K562 (cell line): ENCODE measurements around the gene SLC16A9. TPM values are rescaled to one million over a fixed set of nuclear protein-coding genes. Genes with fewer than 3 reads are reported as not detected.
"Not testable (repeated sequence)": the region's sequence is repeated elsewhere in the genome, so short reads cannot be mapped to it uniquely, and the experiment has no call there.

Source experiments
- ATAC-seq: fragments of 200-7000 bp; cut with Tn5 transposase; 3 replicates; pipeline ENCODE4 v1.9.1; 2020; ENCODE audit warnings: moderate library complexity
- BruUV-seq: library from RNA; stranded (reverse); fragments of 400-500 nt; replicated peaks from 2 replicates; lab custom pipeline; 2021; lab: Mats Ljungman, UMichigan
- CTCF ChIA-PET: fragments of 300-600 bp; formaldehyde crosslinking; extraction: SDS; loops from one replicate; lab custom pipeline; 2021; ENCODE audit warnings: low intra/inter-chr PET ratio; lab: Yijun Ruan, JAX
- POLR2A ChIA-PET: fragments of 300-600, 350-650 bp; sonication (Branson Sonifier 250); formaldehyde crosslinking; extraction: SDS; loops from one replicate; lab custom pipeline; 2021; ENCODE audit warnings: antibody characterized with exemption, inconsistent platforms; lab: Yijun Ruan, JAX
- DNase-seq, 4 experiments: peaks; one replicate each; pipeline versions ENCODE4 v3.0.0 to v3.0.0-alpha.2; 2011 to 2018; ENCODE audit warnings: low spot score in 3 of 4, mixed read lengths in 3 of 4; ENCODE audit errors: extremely low read depth in 1 of 4
- FAIRE-seq: peaks from 2 replicates; lab custom pipeline; 2011; peaks lifted over from hg19 to GRCh38; lab: Jason Lieb, UNC
- H2AFZ ChIP-seq: 2 replicates; pipeline ENCODE4 v1.6.0; 2011; ENCODE audit warnings: low read depth, low read length, control low read depth, inconsistent platforms
- H3K27ac ChIP-seq: fragments of 200-600 bp; 3 replicates; pipeline ENCODE4 v1.8.0; 2011; ENCODE audit warnings: low read depth, mild to moderate bottlenecking, control low read depth, inconsistent platforms, low read length, moderate library complexity, mixed read lengths; ENCODE audit errors: extremely low read depth
- H3K27me3 ChIP-seq, 2 experiments: fragments of 300-600 bp in 1 of 2; 2 replicates in 1 of 2; 3 replicates in 1 of 2; pipeline versions ENCODE4 v1.6.0 to v1.8.0; 2011; ENCODE audit warnings: inconsistent platforms in 2 of 2, low read length in 2 of 2, mild to moderate bottlenecking in 1 of 2, mixed read lengths in 1 of 2, moderate library complexity in 1 of 2; ENCODE audit not compliant: control insufficient read depth in 2 of 2, insufficient read depth in 2 of 2
- H3K36me3 ChIP-seq: fragments of 300-600 bp; 3 replicates; pipeline ENCODE4 v1.8.0; 2011; ENCODE audit warnings: mild to moderate bottlenecking, low read length, inconsistent platforms; ENCODE audit not compliant: control insufficient read depth, insufficient read depth
- H3K4me1 ChIP-seq, 2 experiments: fragments of 200-600 bp in 1 of 2; replicated peaks in 1 of 2; 2 replicates in 1 of 2; 3 replicates in 1 of 2; pipeline versions ENCODE4 v1.5.1 to v1.8.0; 2011; ENCODE audit warnings: inconsistent platforms in 2 of 2, low read length in 2 of 2, mild to moderate bottlenecking in 1 of 2, mixed read lengths in 1 of 2, moderate library complexity in 1 of 2; ENCODE audit not compliant: control insufficient read depth in 2 of 2, insufficient read depth in 2 of 2
- H3K4me2 ChIP-seq: 2 replicates; pipeline ENCODE4 v1.6.1; 2011; ENCODE audit warnings: low read length, control low read depth, inconsistent platforms, mixed read lengths; ENCODE audit not compliant: insufficient read depth
- H3K4me3 ChIP-seq: fragments of 200-600 bp; sonication (generic), shearing (Covaris generic); 2 replicates; pipeline ENCODE4 v1.5.1; 2016; ENCODE audit warnings: control low read depth, inconsistent platforms
- H3K79me2 ChIP-seq: fragments of 200-600 bp; 3 replicates; pipeline ENCODE4 v1.8.0; 2011; ENCODE audit warnings: low read length, inconsistent platforms; ENCODE audit not compliant: control insufficient read depth, insufficient read depth
- H3K9ac ChIP-seq, 2 experiments: 2 replicates each; pipeline versions ENCODE4 v1.6.0 to v1.6.1; 2011; ENCODE audit warnings: low read depth in 2 of 2, low read length in 2 of 2, control low read depth in 1 of 2, inconsistent platforms in 1 of 2, mild to moderate bottlenecking in 1 of 2, mixed read lengths in 1 of 2; ENCODE audit not compliant: insufficient read depth in 1 of 2
- H3K9me1 ChIP-seq: one replicate; pipeline ENCODE4 v1.6.0; 2011; ENCODE audit warnings: inconsistent platforms, mild to moderate bottlenecking, low read length, moderate library complexity; ENCODE audit not compliant: control insufficient read depth, insufficient read depth
- H3K9me3 ChIP-seq: replicated peaks from 2 replicates; pipeline ENCODE4 v1.5.1; 2011; ENCODE audit warnings: low read depth, low read length, inconsistent platforms; ENCODE audit not compliant: control insufficient read depth, insufficient read depth
- H4K20me1 ChIP-seq: replicated peaks from 2 replicates; pipeline ENCODE4 v1.6.1; 2011; ENCODE audit warnings: low read length, inconsistent platforms, mixed read lengths; ENCODE audit not compliant: control insufficient read depth, insufficient read depth
- CBX3 ChIP-seq, 2 experiments: IDR thresholded peaks; 1 replicate in 1 of 2; 2 replicates in 1 of 2; pipeline ENCODE4 v1.6.1; 2012; ENCODE audit warnings: inconsistent platforms in 2 of 2, low read length in 2 of 2, borderline replicate concordance in 1 of 2, control low read depth in 1 of 2
- HDAC1 ChIP-seq, 2 experiments: fragments of 450-650 bp; IDR thresholded peaks; 2 replicates each; pipeline ENCODE4 v1.6.1; 2016 to 2017; ENCODE audit warnings: inconsistent platforms in 1 of 2, mild to moderate bottlenecking in 1 of 2, moderate library complexity in 1 of 2
- KDM1A ChIP-seq, 2 experiments: fragments of 450-650 bp; IDR thresholded peaks; 2 replicates each; pipeline ENCODE4 v1.6.1; 2016; ENCODE audit warnings: mild to moderate bottlenecking in 2 of 2
- WGBS: fragments of 100-300 bp; shearing (Covaris generic); methylation state at CpG from one replicate; pipeline ENCODE4 v1.1.6; 2016; ENCODE audit warnings: low coverage, mixed read lengths; ENCODE audit not compliant: insufficient coverage; ENCODE audit errors: missing lambda C conversion rate; 5-methylcytosine and 5-hydroxymethylcytosine counted together
- in situ Hi-C: fragments of 300-500 bp; cut with MboI; formaldehyde crosslinking; loops from 4 replicates; pipeline ENCODE4 v1.15.0; 2018; ENCODE audit warnings: inconsistent platforms, mixed read lengths
- intact Hi-C: fragments of 100-400 bp; cut with micrococcal nuclease; formaldehyde crosslinking; loops from 2 replicates; pipeline ENCODE4 v1.14.2; 2022
- polyA plus RNA-seq, 8 experiments: library from polyadenylated mRNA; depleted of rRNA in 4 of 8; stranded (reverse) in 5 of 8; unstranded in 3 of 8; fragments of >200 nt; fragmentation: Nextera tagmentation in 2 of 8; fragmentation: Illumina TruSeq in 1 of 8; extraction: Ambion mirVana in 2 of 8; extraction: Trizol in 1 of 8; gene quantifications; 2 replicates each; pipeline versions ENCODE4 v1.2.1 to v1.2.3, GENCODE V29; 2011 to 2014; ENCODE audit warnings: inconsistent platforms in 1 of 8, missing spikeins in 1 of 8
- total RNA-seq, 7 experiments: library from RNA; depleted of rRNA in 6 of 7; stranded (reverse); fragments of >200 nt in 6 of 7; fragmentation: Illumina TruSeq in 2 of 7; extraction: Trizol in 2 of 7; gene quantifications; 2 replicates each; pipeline versions ENCODE4 v1.2.1 to v1.2.3, GENCODE V29; 2011 to 2021; ENCODE audit warnings: low replicate concordance in 1 of 7

Gene SLC16A9
- total and polyA plus RNA-seq, 9 of the 15 experiments (the other 6 are each of a cell fraction or from before 2014, with no cell fraction given): 0.90 to 6.4 (median 2.1) TPM

- H3K9ac ChIP-seq, FAIRE-seq, in situ Hi-C loops, H3K27ac ChIP-seq, POLR2A ChIA-PET, H3K36me3 ChIP-seq, CTCF ChIA-PET, ATAC-seq, H4K20me1 ChIP-seq, H3K27me3 ChIP-seq, H2AFZ ChIP-seq, BruUV-seq, DNase-seq, H3K79me2 ChIP-seq, H3K4me3 ChIP-seq, H3K9me3 ChIP-seq, intact Hi-C loops, H3K4me2 ChIP-seq, H3K9me1 ChIP-seq, H3K4me1 ChIP-seq: not testable (repeated sequence)
- 0 out of 3 replicates have a peak, but pooled peaks of 1 of the 2 experiments have one; percentile 22 for TF ChIP-seq CBX3 (IDR thresholded peaks at IDR 0.05; ENCODE audit: borderline replicate concordance in 1 of 2, low read length in 2 of 2)
- 33% methylated on average over 16 of the region's 16 CpGs for WGBS
These were observed 23.8 kb upstream of the SLC16A9 start for GRCh38 chr10:59733321-59734013.

- H3K79me2 ChIP-seq, in situ Hi-C loops, FAIRE-seq, H4K20me1 ChIP-seq, H2AFZ ChIP-seq, H3K27me3 ChIP-seq, H3K4me3 ChIP-seq, POLR2A ChIA-PET, CTCF ChIA-PET, ATAC-seq, BruUV-seq, H3K36me3 ChIP-seq, H3K9ac ChIP-seq, DNase-seq, H3K27ac ChIP-seq, H3K9me3 ChIP-seq, H3K4me2 ChIP-seq, H3K9me1 ChIP-seq, H3K4me1 ChIP-seq, intact Hi-C loops: not testable (repeated sequence)
- 52% methylated on average over 4 of the region's 4 CpGs for WGBS
- peak; percentile 63 to 69; a peak in 2 of 4 replicates for TF ChIP-seq KDM1A (IDR thresholded peaks at IDR 0.05)
- peak in 1 of 2 experiments; percentile 30; a peak in 1 of 4 replicates for TF ChIP-seq HDAC1 (IDR thresholded peaks at IDR 0.05)
These were observed 23.2 kb upstream of the SLC16A9 start for GRCh38 chr10:59732849-59733248.
